HG02981 (cell line): ENCODE data around the gene MYCBP2.

Source experiments
- ATAC-seq: cut with Tn5 transposase; IDR thresholded peaks from one replicate; pipeline ENCODE4 v1.9.1; 2021; ENCODE audit warnings: mild to moderate bottlenecking, moderate library complexity; ENCODE audit not compliant: unreplicated experiment

The MYCBP2 gene

GRCh38 chr13:77105051-77105450, 221.8 kb downstream of the MYCBP2 start:
- no peak for ATAC-seq

- no peak for ATAC-seq
These were observed 227.5 kb downstream of the MYCBP2 start for GRCh38 chr13:77099415-77099814.

DNA sequence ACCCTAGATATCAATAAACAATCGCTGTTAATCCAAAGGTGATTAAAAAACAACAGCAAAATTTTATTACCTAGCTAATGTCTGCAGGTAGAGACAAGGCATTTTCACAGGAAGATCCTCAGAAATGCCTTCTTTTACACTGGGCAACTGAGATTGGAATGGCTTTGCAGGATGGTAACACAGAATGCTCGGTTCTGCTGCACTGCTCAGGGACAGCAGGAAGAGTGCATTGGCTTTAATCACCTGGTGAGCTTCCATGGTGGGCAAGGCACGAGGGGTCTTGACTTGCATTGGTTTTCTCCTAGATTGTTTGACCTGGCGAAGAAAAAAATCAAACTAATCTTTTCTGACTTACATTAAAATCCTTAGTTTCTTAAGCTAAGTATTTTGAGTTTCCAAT, 231.6 kb downstream of the MYCBP2 start:
- ATAC-seq, result no peak

DNA sequence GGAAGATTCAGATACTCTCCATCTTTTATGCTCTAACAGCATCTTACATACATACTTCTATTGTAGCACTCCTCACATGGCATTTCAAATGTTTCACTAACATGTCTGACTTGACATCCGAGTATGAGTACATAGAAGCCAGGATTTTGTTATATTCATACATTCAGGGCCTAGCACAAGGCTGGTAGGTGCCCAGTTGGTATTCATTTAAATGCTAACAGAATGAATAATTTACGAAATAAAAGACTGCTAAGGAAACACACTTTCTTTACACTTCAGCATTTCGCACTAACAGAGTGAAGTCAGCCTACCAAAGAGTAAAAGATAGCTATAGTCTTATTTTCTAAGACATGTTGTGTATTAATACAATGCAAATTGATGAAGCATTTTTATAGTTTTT, 232.1 kb downstream of the MYCBP2 start:
- ATAC-seq, result no peak

DNA sequence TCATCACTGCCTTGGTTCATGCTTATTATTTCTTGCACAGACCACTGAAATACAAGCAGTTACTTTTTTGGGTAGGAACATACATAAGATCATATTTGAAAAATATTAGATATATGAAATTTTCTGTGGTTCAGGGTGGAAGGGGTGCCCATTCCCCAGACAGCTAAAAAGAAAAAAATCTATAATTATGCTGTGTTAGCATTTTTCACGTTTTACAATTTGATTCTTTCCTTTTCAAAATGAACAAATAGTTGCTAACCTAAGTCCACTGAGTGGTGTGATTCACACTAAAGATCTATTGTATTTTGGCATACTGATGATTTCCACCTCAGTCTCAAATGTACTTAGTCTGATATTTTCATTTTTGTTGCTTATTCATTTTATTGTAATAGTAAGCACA, 233.2 kb downstream of the MYCBP2 start:
- no peak for ATAC-seq

DNA sequence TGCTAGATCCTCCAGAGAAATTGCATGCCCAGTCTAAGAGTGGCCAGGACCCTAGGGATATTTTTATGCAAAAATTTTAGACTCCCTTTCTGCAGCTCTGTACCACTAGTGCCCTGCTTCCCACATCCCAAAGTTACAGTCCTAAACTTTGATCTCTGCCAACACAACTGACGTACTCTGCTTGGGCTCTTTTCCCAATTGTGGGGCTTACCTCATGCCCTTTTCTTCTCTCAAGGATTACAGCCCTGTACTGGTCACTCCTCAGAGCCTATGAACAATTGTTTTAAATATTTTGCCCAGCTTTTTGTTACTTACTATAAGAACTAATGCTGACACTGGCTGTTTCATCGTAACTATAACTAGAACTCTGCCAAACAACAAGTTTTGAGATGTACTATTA, 242.1 kb downstream of the MYCBP2 start:
- ATAC-seq, result no peak

DNA sequence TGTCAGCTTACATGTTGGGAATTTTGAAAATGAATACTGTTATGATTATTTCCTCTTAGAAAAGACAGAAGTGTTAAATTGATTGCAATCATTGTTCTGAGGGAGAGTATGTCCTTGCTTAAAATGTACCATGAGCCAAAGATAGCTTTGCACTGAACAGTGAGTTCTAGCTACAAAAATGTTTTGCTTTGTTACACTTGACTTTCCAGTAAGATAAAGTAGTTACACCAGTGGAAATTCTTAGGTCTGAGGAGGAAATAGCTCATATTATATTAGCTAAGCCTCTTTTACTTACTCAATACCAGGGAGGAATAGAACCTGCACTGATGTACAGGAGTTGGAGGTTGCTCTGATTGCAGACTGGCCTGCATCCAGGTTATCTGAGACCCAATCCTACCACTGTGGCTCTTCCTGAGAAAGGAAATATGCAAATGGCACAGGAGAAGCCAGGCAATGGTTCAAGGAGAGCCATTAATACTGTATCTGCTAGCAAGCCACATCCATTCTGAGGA, 246.9 kb downstream of the MYCBP2 start:
- no peak for ATAC-seq

DNA sequence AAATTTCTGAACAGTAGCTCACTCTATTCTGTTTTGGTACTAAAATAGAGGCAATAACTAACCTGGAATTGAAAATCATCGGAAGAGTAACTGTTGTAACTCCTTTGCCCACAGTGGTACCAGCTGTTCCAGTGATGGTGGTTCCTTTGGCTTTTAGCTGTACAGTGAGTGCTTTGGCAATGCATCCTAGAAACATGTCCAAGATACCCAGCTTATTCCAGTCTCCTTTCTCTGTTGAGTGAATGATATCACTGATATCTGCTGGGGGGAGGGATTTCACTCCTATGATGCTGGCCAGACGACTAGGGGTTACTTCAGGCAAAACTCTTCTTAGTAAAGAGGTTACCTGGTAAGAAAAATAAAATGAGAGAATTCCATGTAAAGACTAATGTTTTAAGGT, 259.4 kb downstream of the MYCBP2 start:
- ATAC-seq, result no peak

- no peak for ATAC-seq
These were observed 261.3 kb downstream of the MYCBP2 start for GRCh38 chr13:77065461-77066147.

DNA sequence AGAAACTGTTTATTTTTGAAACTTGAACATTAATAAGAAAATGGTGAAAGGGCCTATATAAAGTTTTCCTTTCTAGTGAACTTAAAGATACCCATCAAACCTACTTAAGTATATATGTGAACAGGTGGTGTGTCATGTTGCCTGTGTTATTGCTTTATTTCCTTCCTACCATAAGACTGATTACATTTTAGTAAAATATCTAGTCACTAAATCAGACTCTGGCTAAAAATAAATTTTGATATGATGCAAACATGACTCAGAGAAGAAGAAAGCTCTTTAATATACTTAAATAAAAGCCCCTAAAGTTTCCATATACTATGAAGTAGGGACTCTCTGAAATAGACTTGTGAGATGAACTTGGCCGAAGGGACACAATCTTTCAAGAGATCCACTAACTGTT, 264.8 kb downstream of the MYCBP2 start:
- ATAC-seq, result no peak

DNA sequence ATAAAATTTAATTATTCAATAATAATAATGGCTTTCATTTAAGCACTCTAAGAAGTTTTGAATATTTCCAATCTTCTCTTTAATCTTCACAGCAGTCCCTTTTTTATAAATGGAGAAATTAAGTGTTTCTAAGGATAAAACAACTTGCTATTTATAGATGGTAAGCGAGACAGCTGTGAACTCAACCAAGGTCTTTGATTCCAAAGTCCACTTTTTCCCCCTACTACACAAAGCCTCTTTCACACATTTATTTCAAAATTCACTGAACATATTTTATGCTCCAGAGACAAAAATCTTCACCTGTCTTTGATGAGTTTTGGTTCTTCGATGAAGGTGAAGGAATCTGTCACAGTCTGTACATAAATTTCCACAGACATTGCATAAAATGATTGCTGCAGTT, 265.5 kb downstream of the MYCBP2 start:
- ATAC-seq, result no peak

DNA sequence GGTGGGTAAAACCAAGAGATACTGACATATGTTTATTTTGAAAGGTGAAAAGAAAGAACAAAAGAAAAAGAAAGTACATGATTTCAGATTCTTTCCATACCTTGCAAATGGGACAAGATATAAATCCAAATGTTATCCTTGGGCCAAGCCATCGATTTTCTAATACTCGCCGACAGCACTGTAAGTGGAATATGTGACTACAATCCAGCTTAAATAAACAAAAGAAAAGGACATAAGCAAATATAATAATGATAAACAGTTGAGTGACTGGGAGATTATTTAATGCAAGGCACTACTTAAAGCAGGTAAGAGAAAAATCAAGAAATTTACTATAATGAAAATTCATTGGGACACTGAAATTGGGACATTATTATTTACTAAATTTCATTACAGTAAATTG, 270.0 kb downstream of the MYCBP2 start:
- ATAC-seq, result no peak

- ATAC-seq, result no peak
These were observed 270.5 kb downstream of the MYCBP2 start for GRCh38 chr13:77056382-77056781.

DNA sequence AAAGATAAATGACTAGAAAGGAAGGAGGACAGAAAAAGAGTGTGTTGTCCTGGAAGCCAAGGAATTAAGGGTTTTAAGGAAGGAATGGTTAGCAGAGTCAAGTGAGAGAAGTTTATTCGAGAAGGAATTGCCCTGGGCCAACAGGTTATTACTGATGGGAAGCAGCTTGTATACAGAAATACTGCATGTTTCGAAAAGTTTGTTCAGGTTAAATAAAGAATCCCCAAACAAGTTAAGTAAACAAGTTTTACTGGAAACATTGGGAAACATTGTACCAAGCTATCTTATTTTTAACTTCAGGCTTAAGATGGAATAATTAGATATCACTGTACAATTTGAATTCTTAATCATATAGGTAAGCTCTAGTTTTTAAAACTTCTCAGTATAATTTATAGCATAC, 271.7 kb downstream of the MYCBP2 start:
- no peak for ATAC-seq

DNA sequence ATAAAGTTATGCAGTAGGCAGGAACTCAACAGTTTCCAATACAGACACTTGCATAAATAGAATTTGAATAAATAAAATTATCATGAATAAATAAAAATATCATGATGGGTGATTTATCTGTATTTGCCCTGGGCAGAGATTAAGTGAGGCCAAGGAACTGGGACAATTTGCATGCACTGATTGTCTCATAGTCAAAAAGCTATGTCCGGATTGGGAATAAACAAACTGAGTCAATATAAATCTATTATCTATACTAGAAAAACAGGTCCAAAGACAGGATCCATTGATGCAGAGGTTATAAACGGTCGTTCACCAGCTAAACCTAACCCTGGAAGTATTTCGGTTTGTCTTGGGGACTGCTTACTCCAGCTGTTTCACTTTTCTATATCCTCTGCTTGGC, 273.7 kb downstream of the MYCBP2 start:
- ATAC-seq, result no peak

- no peak for ATAC-seq
These were observed 278.2 kb downstream of the MYCBP2 start for GRCh38 chr13:77048681-77049080.

DNA sequence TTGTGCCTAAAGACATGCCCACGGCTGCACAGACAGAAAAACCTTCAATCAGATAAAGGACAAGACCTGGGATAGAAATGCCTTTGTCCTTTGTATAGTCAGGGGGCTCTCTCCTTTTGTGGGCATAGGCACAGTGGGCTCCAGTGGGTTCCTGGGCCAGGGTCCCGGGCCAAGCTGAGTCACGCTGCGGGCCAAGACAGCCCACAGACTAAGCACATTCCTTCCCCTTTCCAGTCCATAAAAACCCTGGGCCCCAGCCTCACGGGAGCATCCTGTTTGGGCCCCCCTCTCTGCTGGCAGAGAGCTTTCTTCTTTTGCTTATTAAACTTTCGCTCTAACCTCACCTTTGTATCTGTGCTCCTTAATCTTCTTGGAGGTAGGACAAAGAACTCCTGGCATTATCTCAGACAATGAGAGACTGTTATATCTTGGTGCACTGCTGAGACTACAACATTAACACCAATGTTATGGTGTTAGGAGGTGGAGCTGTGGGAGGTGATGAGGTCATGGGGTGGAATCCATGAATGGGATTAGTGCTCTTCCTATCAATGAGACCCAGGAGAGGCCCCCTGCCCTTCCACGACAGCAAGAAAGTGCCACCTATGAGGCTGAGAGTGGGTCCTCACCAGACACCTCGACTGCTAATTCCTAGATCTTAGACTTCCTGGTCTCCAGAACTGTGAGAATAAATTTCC, 279.1 kb downstream of the MYCBP2 start:
- no peak for ATAC-seq

DNA sequence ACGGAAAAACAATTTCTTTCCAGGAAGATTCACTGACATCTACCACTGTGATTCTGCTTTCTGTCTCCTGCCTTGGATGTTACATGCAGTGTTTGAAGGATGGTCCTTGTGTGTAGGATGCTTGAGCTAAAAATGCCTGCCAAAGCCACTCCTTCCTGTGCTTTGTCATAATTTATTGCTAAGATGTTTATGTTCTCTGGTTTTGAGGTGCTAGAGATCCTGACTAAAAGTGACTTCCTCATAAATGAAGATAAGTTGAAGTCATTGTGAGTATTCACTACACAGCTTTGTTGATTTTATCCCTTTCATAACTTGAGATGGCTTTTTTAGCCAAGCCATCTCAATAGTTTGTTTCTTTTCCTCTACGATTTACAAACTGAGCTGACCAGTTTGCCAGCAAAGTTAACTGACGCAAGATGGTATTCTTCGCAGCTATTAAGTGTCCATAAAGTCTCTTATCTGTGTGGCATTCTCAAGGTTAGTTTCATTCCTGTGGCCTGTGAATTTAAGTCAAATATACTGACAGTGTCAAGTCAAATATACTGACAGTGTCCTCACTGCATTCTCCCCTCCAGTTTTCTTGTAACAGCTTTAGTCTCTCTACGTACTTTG, 284.2 kb downstream of the MYCBP2 start:
- ATAC-seq, result no peak

DNA sequence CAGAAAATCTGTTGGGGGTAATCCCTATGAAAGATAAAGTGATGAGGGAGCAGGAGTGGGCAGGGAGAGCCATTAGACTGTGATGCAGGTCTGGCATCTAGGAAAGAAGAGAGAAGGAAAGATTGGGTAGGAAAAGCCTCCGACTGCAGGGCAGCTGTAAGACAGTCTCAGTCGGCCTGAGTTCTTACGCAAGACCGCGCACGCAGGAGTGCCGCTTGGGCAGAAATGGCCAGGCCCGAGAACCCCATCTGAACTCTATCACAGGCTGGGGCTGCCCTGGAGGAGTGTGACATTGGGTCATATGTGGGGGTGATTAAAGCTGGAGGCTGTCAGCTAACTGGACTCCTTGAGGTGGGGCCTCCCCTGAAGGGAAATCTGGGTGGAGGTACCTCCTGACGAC, 286.1 kb downstream of the MYCBP2 start:
- no peak for ATAC-seq

DNA sequence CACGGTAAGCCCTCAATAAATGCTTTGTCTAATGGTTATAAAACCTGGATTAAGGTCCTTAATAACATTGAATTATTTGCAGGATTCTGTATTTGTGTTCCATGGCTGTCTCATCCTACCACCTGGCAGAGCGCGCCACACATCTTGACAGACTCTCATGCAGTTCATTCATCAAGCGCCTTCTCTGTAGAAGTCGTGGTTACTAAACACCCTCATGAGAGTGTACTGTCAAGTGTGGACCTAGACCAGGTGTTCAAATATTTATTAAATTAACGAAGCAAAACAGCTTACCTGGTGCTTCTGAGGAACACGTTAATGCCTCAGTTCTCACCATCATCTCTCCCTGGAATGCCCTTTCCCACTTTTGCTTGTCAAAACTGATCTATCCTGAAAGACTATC, 286.8 kb downstream of the MYCBP2 start:
- ATAC-seq, result no peak

DNA sequence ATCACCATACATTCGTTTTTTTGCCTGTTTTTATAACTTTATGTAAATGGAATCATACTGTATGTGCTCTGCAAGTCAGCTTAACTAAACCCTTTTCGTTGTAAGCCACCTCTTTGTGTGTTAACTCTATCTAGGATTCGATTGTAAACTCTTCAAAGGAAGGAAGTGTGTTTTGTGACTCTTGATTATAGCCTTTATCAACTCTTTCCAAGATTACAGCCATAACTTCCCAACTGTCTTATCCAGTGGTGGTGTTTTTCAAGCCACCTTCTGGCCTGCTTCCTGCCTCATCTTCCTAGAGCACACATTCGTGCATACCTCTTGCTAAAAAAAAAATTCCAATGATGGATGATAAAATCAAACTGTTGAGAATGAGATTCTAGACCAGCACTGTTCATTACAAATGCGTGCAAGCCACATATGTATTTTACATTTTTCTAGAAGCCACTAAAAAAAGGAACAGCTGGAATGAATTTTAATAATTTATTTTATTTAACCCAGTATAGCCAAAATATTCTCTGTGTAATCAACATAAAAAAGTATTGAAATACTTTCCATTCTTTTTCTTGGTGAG, 287.9 kb downstream of the MYCBP2 start:
- no peak for ATAC-seq

DNA sequence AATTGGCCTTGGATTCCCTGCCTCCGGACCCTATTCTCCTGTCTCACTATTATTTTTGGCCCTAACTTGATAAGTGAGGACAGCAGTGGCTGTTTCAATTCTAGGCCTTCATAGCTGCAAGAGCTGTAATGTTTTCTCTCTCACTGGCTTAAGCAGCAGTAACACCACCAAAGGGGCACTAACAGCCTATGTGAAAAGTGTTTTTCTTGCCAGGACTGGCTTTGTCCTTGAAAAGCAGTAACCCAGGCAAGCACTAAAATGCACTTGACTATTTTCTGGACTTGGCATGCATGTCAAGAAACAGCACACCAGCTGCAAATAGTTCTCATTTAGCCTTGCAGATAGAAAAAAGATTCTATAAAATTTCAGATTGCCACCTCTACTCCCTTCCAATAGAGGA, 290.6 kb downstream of the MYCBP2 start:
- no peak for ATAC-seq
